ENCODE results near the gene DNAH11. TPM values are rescaled to one million over a fixed set of nuclear protein-coding genes. Genes with fewer than 3 reads are reported as not detected.

Gene DNAH11
- total and polyA plus RNA-seq, 4 donors: 0.05 to 0.50 (median 0.11) TPM

DNA sequence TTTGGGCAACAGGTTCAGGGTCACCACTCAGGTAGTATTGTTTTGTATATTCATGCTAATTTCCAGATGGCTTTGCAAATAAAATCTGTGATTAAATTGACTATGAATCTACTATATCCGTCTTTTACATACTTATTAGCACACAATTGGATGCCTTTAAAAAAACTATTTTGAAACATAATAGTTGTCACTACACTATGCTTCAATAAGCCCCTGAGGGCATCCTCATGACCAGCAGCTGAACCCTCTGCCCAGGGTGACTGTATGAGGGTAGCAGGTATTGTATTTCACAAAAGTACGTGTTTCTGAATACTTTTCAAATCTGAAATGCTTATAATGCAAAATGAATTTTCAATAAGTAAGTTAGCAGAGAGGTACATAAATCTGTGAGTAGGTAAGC lies 97.3 kb downstream of the DNAH11 start (continued):
- TF ChIP-seq, protein P1, sequence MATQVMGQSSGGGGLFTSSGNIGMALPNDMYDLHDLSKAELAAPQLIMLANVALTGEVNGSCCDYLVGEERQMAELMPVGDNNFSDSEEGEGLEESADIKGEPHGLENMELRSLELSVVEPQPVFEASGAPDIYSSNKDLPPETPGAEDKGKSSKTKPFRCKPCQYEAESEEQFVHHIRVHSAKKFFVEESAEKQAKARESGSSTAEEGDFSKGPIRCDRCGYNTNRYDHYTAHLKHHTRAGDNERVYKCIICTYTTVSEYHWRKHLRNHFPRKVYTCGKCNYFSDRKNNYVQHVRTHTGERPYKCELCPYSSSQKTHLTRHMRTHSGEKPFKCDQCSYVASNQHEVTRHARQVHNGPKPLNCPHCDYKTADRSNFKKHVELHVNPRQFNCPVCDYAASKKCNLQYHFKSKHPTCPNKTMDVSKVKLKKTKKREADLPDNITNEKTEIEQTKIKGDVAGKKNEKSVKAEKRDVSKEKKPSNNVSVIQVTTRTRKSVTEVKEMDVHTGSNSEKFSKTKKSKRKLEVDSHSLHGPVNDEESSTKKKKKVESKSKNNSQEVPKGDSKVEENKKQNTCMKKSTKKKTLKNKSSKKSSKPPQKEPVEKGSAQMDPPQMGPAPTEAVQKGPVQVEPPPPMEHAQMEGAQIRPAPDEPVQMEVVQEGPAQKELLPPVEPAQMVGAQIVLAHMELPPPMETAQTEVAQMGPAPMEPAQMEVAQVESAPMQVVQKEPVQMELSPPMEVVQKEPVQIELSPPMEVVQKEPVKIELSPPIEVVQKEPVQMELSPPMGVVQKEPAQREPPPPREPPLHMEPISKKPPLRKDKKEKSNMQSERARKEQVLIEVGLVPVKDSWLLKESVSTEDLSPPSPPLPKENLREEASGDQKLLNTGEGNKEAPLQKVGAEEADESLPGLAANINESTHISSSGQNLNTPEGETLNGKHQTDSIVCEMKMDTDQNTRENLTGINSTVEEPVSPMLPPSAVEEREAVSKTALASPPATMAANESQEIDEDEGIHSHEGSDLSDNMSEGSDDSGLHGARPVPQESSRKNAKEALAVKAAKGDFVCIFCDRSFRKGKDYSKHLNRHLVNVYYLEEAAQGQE (IDR thresholded peaks at IDR 0.05): no peak
- TF ChIP-seq RAD21 (IDR thresholded peaks at IDR 0.05) (no peak), TAF1 (conservative IDR thresholded peaks at IDR 0.05) (no peak), FOXA2 (IDR thresholded peaks at IDR 0.05) (no peak)

DNA sequence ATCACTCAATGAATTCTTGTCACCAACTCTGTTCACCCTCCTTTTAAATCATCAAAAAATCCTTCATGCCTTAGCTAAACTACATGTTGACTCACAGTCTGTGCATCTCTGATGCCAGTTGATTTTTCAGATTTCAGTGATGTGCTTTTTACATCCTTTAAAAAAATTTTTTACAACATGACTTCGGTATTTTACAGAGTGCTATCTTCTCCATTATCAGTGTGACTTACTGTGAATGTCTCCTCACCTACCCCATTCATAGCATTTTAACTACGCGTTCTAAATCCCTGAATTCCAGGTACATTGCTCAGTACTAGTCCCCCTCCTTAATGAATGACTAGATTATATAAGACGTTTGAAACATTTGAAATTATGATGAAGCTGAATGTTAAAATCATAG lies 98.7 kb downstream of the DNAH11 start:
- no peaks in the 10 kb centered on the region for H3K9me3 ChIP-seq (ENCODE audit: control insufficient read depth in 4 of 4, low read length in 3 of 4)
- 83% methylated on average over 4 of the region's 4 CpGs for WGBS

More for the DNA sequence above, 98.7 kb downstream of the DNAH11 start:
- H3K27ac ChIP-seq (ENCODE audit: low read depth in 1 of 2, low read length in 2 of 2): no peak overlapping the region
- H3K27me3 ChIP-seq (ENCODE audit: control insufficient read depth in 4 of 4, insufficient read depth in 4 of 4, low read length in 3 of 4): no peaks in the 10 kb centered on the region
- peaks cover 0 to 10% (median 8%) of the 10 kb centered on the region in 4 donors for H3K4me1 ChIP-seq (ENCODE audit: control insufficient read depth in 4 of 4, insufficient read depth in 4 of 4, low read length in 3 of 4)
- peaks cover 0 to 1% (median 0%) of the 10 kb centered on the region in 4 donors for H3K36me3 ChIP-seq (ENCODE audit: control insufficient read depth in 4 of 4, insufficient read depth in 3 of 4, low read depth in 1 of 4, low read length in 3 of 4)
- H3K9ac ChIP-seq (ENCODE audit: low read depth in 1 of 2, low read length in 2 of 2): no peak overlapping the region
- no peak overlapping the region for H3K4me3 ChIP-seq (ENCODE audit: low read depth in 1 of 3, low read length in 3 of 3)
- TF ChIP-seq, protein P2, sequence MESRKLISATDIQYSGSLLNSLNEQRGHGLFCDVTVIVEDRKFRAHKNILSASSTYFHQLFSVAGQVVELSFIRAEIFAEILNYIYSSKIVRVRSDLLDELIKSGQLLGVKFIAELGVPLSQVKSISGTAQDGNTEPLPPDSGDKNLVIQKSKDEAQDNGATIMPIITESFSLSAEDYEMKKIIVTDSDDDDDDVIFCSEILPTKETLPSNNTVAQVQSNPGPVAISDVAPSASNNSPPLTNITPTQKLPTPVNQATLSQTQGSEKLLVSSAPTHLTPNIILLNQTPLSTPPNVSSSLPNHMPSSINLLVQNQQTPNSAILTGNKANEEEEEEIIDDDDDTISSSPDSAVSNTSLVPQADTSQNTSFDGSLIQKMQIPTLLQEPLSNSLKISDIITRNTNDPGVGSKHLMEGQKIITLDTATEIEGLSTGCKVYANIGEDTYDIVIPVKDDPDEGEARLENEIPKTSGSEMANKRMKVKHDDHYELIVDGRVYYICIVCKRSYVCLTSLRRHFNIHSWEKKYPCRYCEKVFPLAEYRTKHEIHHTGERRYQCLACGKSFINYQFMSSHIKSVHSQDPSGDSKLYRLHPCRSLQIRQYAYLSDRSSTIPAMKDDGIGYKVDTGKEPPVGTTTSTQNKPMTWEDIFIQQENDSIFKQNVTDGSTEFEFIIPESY (IDR thresholded peaks at IDR 0.05): no peak
- TF ChIP-seq FOXA1 (IDR thresholded peaks at IDR 0.05): no peak
- no peak for TF ChIP-seq SP1 (IDR thresholded peaks at IDR 0.05)
- no peak for TF ChIP-seq JUND (IDR thresholded peaks at IDR 0.05)
- TF ChIP-seq RAD21 (IDR thresholded peaks at IDR 0.05): no peak
- TF ChIP-seq EGR1 (IDR thresholded peaks at IDR 0.05; ENCODE audit: low read depth in 2 of 2): no peak
- TF ChIP-seq HNF4G (IDR thresholded peaks at IDR 0.05): no peak
- TF ChIP-seq, protein P3, sequence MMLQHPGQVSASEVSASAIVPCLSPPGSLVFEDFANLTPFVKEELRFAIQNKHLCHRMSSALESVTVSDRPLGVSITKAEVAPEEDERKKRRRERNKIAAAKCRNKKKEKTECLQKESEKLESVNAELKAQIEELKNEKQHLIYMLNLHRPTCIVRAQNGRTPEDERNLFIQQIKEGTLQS (IDR thresholded peaks at IDR 0.05): no peak
- TF ChIP-seq TAF1 (conservative IDR thresholded peaks at IDR 0.05): no peak
- TF ChIP-seq HNF4A (conservative IDR thresholded peaks at IDR 0.05): no peak
- TF ChIP-seq RXRA (IDR thresholded peaks at IDR 0.05): no peak
- TF ChIP-seq FOXA2 (IDR thresholded peaks at IDR 0.05): no peak
- TF ChIP-seq, protein P4, sequence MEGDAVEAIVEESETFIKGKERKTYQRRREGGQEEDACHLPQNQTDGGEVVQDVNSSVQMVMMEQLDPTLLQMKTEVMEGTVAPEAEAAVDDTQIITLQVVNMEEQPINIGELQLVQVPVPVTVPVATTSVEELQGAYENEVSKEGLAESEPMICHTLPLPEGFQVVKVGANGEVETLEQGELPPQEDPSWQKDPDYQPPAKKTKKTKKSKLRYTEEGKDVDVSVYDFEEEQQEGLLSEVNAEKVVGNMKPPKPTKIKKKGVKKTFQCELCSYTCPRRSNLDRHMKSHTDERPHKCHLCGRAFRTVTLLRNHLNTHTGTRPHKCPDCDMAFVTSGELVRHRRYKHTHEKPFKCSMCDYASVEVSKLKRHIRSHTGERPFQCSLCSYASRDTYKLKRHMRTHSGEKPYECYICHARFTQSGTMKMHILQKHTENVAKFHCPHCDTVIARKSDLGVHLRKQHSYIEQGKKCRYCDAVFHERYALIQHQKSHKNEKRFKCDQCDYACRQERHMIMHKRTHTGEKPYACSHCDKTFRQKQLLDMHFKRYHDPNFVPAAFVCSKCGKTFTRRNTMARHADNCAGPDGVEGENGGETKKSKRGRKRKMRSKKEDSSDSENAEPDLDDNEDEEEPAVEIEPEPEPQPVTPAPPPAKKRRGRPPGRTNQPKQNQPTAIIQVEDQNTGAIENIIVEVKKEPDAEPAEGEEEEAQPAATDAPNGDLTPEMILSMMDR (IDR thresholded peaks at IDR 0.05; ENCODE audit: low read depth, low read length, missing input control): no peak
- TF ChIP-seq, protein P1 (IDR thresholded peaks at IDR 0.05): no peak
- no peak for DNase-seq (ENCODE audit: low spot score)

All from liver (tissue), 9 donors.